Activated T-cell treated with anti-CD3 and anti-CD28 coated beads, Interleukin-2, amount 50 U/mL, for 24 hours (primary cell): Measurements from ENCODE around the gene IER3.

Experiments used
- DNase-seq: peaks from one replicate; pipeline ENCODE4 v3.0.0-alpha.2; 2020
- H3K27ac Mint-ChIP-seq: 2 replicates; pipeline ENCODE4 v1.8.0; 2020; ENCODE audit warnings: mild to moderate bottlenecking, mixed read lengths
- H3K27me3 Mint-ChIP-seq: 2 replicates; pipeline ENCODE4 v1.8.0; 2020; ENCODE audit warnings: mixed read lengths
- H3K36me3 Mint-ChIP-seq: 2 replicates; pipeline ENCODE4 v1.8.0; 2020; ENCODE audit warnings: low read depth, mixed read lengths
- H3K4me1 Mint-ChIP-seq: 2 replicates; pipeline ENCODE4 v1.8.0; 2020; ENCODE audit warnings: low read depth, mixed read lengths
- H3K4me3 Mint-ChIP-seq: 2 replicates; pipeline ENCODE4 v1.8.0; 2020; ENCODE audit warnings: mild to moderate bottlenecking, moderate library complexity, mixed read lengths
- H3K9me3 Mint-ChIP-seq: 2 replicates; pipeline ENCODE4 v1.8.0; 2020; ENCODE audit warnings: mixed read lengths

IER3 gene

GRCh38 chr6:30743099-30744053 lies 971 bp downstream of the IER3 start:
- peak overlapping the region; percentile 98 for H3K27ac Mint-ChIP-seq
- peaks cover 58% of the 10 kb centered on the region for H3K36me3 Mint-ChIP-seq
- peak overlapping the region; percentile 92 for H3K4me3 Mint-ChIP-seq
- H3K27me3 Mint-ChIP-seq, result no peaks in the 10 kb centered on the region
- peaks cover 75% of the 10 kb centered on the region for H3K4me1 Mint-ChIP-seq
- no peaks in the 10 kb centered on the region for H3K9me3 Mint-ChIP-seq
- DNase-seq, result peak; percentile 70

GRCh38 chr6:30742316-30743098 lies 1.8 kb downstream of the IER3 start, which contains the start of gene FLOT1:
TSS of gene FLOT1 (minus strand) at chr6:30742687. CDS start at chr6:30742189, 498 bp downstream.
- Mint-ChIP-seq H3K4me3 (peak within 1 kb of the TSS; percentile 92), H3K36me3 (peaks cover 67% of the 10 kb centered on the region), H3K9me3 (no peaks in the 10 kb centered on the region), H3K4me1 (peaks cover 75% of the 10 kb centered on the region), H3K27ac (peak within 1 kb of the TSS; percentile 98), H3K27me3 (no peaks in the 10 kb centered on the region)
- peak; percentile 97 for DNase-seq

GRCh38 chr6:30741789-30742315 lies 2.5 kb downstream of the IER3 start:
- Mint-ChIP-seq H3K4me1 (peaks cover 76% of the 10 kb centered on the region), H3K4me3 (peak overlapping the region; percentile 92), H3K9me3 (peaks cover 2% of the 10 kb centered on the region), H3K36me3 (peaks cover 74% of the 10 kb centered on the region), H3K27ac (peak overlapping the region; percentile 98), H3K27me3 (no peaks in the 10 kb centered on the region)
- DNase-seq, result no peak

- peaks cover 79% of the 10 kb centered on the region for H3K4me1 Mint-ChIP-seq
- no peaks in the 10 kb centered on the region for H3K27me3 Mint-ChIP-seq
- H3K27ac Mint-ChIP-seq, result peak overlapping the region; percentile 98
- H3K4me3 Mint-ChIP-seq, result peak overlapping the region; percentile 92
- DNase-seq, result peak; percentile 59
- peaks cover 80% of the 10 kb centered on the region for H3K36me3 Mint-ChIP-seq
- peaks cover 5% of the 10 kb centered on the region for H3K9me3 Mint-ChIP-seq
Observed at GRCh38 chr6:30741063-30741779, 3.1 kb downstream of the IER3 start.

GRCh38 chr6:30740540-30740870 lies 3.8 kb downstream of the IER3 start:
- Mint-ChIP-seq H3K9me3 (peaks cover 5% of the 10 kb centered on the region), H3K27ac (peak overlapping the region; percentile 98), H3K27me3 (no peaks in the 10 kb centered on the region), H3K4me1 (peaks cover 79% of the 10 kb centered on the region), H3K36me3 (peaks cover 87% of the 10 kb centered on the region), H3K4me3 (peak overlapping the region; percentile 92)
- DNase-seq, result no peak

- DNase-seq, result no peak
- peaks cover 81% of the 10 kb centered on the region for H3K4me1 Mint-ChIP-seq
- peaks cover 5% of the 10 kb centered on the region for H3K9me3 Mint-ChIP-seq
- H3K27me3 Mint-ChIP-seq, result no peaks in the 10 kb centered on the region
- peaks cover 95% of the 10 kb centered on the region for H3K36me3 Mint-ChIP-seq
- H3K4me3 Mint-ChIP-seq, result peak overlapping the region; percentile 92
- peak overlapping the region; percentile 98 for H3K27ac Mint-ChIP-seq
Observed at GRCh38 chr6:30738532-30738931, 5.8 kb downstream of the IER3 start.

GRCh38 chr6:30735668-30736314 lies 8.6 kb downstream of the IER3 start:
- DNase-seq, result peak; percentile 52
- Mint-ChIP-seq H3K36me3 (peaks cover 98% of the 10 kb centered on the region), H3K27ac (peak overlapping the region; percentile 98), H3K9me3 (peaks cover 5% of the 10 kb centered on the region), H3K27me3 (no peaks in the 10 kb centered on the region), H3K4me3 (peak overlapping the region; percentile 65), H3K4me1 (peaks cover 83% of the 10 kb centered on the region)

- no peak overlapping the region for H3K4me3 Mint-ChIP-seq
- peak overlapping the region; percentile 61 for H3K27ac Mint-ChIP-seq
- no peaks in the 10 kb centered on the region for H3K27me3 Mint-ChIP-seq
- peaks cover 96% of the 10 kb centered on the region for H3K36me3 Mint-ChIP-seq
- DNase-seq, result no peak
- H3K9me3 Mint-ChIP-seq, result peaks cover 5% of the 10 kb centered on the region
- peaks cover 62% of the 10 kb centered on the region for H3K4me1 Mint-ChIP-seq
Observed at GRCh38 chr6:30732237-30732943, 12.0 kb downstream of the IER3 start.

- peak; percentile 89 for DNase-seq
- peaks cover 51% of the 10 kb centered on the region for H3K4me1 Mint-ChIP-seq
- H3K9me3 Mint-ChIP-seq, result no peaks in the 10 kb centered on the region
- peaks cover 93% of the 10 kb centered on the region for H3K36me3 Mint-ChIP-seq
- H3K27me3 Mint-ChIP-seq, result no peaks in the 10 kb centered on the region
- peak overlapping the region; percentile 83 for H3K27ac Mint-ChIP-seq
- H3K4me3 Mint-ChIP-seq, result peak overlapping the region; percentile 65
Observed at GRCh38 chr6:30730601-30731435, 13.5 kb downstream of the IER3 start.

- DNase-seq, result no peak
- H3K4me1 Mint-ChIP-seq, result peaks cover 58% of the 10 kb centered on the region
- H3K9me3 Mint-ChIP-seq, result no peaks in the 10 kb centered on the region
- H3K4me3 Mint-ChIP-seq, result no peak overlapping the region
- no peaks in the 10 kb centered on the region for H3K27me3 Mint-ChIP-seq
- H3K36me3 Mint-ChIP-seq, result peaks cover 94% of the 10 kb centered on the region
- peak overlapping the region; percentile 85 for H3K27ac Mint-ChIP-seq
Observed at GRCh38 chr6:30727920-30728553, 16.3 kb downstream of the IER3 start.

GRCh38 chr6:30726506-30727413 lies 17.6 kb downstream of the IER3 start:
- H3K4me3 Mint-ChIP-seq, result peak overlapping the region; percentile 5
- H3K36me3 Mint-ChIP-seq, result peaks cover 94% of the 10 kb centered on the region
- no peaks in the 10 kb centered on the region for H3K27me3 Mint-ChIP-seq
- peaks cover 55% of the 10 kb centered on the region for H3K4me1 Mint-ChIP-seq
- H3K27ac Mint-ChIP-seq, result peak overlapping the region; percentile 85
- no peaks in the 10 kb centered on the region for H3K9me3 Mint-ChIP-seq
- DNase-seq, result no peak
